GM18907 (cell line): ENCODE measurements around the gene ZNF292.
A peak's percentile ranks its signal among the peaks of the same experiment; 100 is the strongest.
"Not testable (repeated sequence)": the region's sequence is repeated elsewhere in the genome, so short reads cannot be mapped to it uniquely, and the experiment has no call there.

ENCODE experiments used
- ATAC-seq: cut with Tn5 transposase; IDR thresholded peaks from one replicate; pipeline ENCODE4 v1.9.1; 2021; ENCODE audit warnings: mild to moderate bottlenecking, moderate library complexity; ENCODE audit not compliant: unreplicated experiment

The ZNF292 gene

DNA sequence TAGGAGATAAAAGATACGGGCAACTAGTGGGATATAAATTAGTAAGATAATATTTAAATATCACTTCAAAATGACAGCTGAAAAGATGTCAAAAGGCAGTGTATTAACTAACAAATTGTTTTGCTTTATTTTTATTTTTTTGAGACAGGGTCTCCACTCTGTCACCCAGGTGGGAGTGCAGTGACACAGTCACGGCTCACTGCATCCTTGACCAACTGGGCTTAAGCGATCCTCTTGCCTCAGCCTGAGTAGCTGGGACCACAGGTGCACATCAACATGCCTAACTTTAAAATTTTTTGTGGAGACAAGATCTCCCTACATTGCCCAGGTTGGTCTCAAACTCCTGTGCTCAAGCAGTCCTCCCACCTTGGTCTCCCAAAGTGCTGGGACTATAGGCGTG, 5.9 kb downstream of the ZNF292 start:
- no peak for ATAC-seq

DNA sequence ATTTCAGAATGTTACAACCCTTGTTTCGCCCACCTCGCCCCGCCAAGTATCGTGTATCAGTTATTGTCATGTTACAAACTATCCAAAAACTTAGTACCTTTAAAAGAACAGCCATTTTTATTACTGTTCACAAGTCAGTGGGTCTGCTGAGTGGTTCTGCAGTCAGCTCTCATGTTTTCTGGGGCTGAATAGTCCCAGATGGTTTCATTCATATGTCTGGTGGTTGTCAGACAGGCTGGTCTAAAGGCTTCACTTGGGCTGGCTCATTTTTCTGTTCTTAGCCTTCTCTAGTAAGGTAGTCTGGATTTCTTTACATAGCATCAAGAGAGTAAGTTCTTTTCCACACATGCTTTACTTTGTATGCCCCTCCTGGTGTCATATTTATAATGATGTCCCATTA, 8.6 kb downstream of the ZNF292 start:
- ATAC-seq, result peak; percentile 42

DNA sequence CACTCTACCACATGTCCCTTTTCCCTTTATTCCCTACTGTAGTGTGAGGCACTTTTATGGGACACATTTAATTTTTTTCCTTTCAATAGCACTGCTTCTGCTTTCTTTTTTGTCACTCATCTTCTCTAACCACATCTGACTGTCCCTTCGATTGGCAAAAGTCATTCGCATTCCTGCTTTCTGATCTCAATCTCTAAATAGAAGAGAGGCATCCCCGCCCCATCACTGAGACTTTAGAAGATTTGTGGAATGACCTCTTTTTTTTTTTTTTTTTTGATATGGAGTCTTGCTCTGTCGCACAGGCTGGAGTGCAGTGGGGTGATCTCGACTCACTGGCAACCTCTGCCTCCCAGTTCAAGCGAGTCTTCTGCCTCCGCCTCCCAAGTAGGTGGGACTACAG, 9.1 kb downstream of the ZNF292 start:
- ATAC-seq, result no peak

DNA sequence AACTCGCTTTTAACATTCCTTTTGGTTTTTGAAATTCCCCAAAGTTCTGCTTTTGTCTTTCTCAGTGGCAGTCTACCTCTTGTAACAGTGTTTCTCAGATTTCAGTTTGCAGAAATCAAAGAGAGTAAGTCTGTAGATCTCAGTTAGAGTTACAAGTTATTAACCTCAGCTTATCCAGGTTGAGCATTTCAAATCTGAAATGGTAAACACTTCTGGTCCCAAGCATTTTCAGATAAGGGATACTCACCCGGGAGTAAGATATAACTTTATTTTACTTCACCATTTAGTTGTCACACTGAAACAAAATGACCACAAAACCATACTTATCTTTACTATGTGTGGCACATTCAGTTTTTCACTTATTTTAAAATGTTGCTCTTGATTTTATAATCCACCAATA, 9.8 kb downstream of the ZNF292 start:
- no peak for ATAC-seq

DNA sequence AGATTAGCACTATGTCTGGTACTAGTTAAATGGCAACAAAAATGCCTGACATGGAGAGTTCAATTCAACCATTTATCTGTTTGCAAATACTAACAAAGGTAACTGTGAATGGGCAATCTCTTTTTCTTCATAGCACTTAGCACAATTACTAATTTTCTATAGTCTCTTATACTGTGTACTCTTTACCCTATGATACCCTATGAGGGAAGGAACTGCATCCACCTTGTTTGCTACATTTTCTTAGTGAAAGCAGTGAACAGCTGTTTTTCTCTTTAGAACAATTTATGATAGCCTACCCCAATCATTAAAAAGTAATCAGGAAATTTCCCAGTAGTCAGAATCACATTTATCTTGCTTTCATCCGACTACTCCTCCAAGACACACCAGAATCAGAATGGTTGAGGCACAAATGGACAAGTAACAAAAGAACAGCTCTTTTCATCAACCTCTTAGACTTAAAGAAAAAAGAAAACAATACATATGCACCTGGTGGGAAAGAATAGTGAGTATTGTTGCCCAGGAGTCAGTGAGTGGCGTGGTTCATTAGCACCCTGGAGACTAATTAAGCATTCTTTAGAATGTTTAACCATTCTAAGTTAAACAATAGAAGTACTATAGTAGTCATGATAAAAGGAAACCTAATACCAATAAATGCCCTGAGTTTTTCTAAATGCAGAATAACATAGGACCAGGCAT, 16.7 kb downstream of the ZNF292 start:
- ATAC-seq, result no peak

DNA sequence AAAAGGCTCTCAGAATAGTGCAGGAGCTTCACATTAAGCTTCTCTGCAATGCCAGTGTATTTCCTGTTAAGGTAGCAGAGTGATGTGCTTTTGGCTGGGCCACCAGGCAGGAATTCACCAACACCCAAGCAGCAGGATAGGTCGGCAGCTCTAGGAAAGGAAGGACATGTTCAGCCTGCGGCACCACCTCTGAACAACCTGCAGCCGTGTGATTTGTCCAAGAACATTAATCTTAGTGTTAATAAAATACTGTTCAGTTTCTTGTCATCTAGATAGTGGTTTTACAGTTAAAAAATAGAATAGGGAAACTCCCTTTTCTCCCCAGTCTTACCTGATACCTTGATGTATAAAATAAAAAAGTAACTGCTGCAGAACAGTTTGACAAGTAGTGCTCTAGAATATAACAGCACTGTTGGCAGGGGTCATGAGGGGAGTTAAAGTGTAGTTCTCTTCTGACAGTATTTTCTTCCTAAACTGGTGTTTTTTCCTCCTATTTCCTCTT, 18.8 kb downstream of the ZNF292 start:
- peak; percentile 65 for ATAC-seq

DNA sequence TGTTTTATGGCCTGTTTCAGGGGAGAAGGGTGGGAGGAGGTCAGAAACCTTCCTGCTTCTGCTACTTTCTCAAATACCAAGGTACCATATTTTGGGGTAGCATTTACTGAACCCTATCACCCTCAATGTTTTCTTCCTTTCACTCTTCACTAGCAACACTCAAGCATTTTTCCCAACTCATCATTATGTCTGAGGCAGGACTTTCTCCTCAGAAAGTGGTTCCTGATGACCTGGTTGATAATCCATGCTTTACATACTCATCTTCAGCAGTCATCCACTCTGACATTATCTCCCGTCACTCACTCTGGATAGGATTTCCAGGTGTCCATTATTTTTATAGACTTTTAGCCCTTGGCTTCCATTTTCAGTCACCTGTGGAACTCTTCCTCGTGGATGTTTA, 21.1 kb downstream of the ZNF292 start:
- ATAC-seq, result no peak

DNA sequence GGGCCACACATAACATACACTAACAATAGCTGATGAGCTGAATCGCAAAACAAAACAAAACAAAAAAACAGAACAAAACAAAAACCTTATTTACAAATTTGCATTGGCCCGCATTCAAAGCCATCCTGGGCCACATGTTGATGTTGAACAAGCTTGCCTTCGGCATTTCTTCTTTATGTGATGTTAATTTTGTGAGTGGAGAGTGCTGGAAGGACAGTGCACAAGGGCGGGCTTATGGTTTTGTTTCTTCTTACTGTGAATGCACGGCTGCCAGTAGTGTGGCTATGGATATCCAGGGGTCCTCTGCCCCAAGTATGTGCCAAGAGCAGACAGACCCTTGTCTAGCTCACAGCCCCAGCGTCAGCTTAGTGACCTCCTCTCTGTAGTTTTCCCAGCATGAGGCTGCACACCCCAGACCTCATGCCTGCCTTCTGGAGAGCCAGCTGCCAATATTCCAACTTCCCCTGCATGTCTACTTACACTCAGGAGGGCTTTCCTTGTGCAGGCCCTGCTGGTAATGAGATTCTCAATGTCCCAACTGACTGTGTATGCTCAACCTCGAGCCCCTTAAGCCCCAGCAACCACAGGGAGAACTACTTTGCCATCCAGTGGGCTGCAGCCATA, 24.9 kb downstream of the ZNF292 start:
- ATAC-seq, result no peak

DNA sequence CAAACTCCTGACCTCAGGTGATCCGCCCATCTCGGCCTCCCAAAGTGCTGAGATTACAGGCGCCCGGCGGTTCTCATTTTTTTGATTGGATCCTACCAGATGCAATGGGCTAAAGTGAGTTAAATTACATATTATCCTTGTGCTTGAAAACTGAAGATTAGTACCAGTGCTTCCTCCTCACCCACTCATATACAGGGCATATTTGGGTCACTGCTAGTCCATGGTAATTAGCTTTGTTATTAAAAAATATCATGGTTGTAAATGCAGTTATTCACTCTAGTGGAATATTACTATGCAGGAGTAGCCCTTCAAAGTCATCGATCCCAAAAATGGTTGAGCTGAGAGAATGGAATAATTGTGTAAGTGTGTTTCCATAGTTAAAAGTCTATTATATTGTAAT, 26.5 kb downstream of the ZNF292 start:
- peak; percentile 19 for ATAC-seq

DNA sequence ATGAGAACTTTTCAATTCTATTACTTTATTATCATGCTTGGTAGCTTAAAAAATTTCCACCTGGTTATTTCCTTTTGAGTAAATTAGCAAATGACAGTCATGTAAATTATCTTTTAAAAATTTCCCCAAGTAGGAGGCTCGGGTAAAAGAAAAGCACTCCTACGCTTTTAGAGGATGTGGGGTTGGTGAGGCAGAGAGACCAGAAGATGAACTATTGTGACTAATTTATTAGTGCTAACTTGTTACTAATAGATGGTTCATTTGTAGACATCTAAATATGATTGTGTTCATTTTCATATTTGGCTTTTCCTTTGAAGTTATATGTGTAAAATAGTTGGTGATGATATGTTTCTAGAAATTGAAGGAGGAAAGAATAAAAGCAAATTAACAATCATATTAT, 27.0 kb downstream of the ZNF292 start:
- ATAC-seq, result peak; percentile 77

DNA sequence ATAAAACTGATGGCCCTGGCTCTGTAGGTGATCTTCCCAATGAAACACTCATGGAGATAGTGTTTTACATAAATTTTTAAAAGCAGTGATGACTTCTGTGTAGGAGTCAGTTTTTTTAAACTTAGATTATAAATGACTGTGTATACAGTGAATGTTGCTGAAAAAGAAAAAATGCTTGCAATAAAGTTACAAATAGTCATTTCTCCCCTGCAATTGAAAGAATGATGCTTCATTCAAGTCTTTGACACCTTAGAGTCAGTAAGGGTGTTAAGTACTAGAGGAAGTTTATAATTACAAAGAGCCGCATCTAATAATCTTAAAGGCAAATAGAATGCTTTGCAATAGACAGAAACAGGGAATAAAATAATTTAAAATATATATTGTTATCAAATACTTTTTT, 27.6 kb downstream of the ZNF292 start:
- no peak for ATAC-seq

DNA sequence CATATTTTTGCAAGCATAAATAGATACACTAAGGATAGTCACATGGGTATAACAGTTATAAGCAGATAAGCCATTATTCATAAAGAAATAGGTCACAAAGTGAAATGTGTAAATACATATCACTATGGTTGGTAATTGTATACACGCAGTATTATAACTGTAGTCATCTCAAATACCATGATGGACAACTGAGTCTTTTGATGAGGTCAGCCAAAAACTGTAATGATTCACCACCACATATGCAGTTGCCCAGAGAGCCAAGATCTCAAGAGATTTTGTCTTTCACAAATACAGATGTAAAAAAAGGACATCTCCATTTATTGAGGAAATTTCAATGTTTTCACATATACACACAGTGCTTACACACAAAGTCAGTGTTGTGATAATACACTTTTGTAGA, 28.3 kb downstream of the ZNF292 start:
- ATAC-seq, result no peak

DNA sequence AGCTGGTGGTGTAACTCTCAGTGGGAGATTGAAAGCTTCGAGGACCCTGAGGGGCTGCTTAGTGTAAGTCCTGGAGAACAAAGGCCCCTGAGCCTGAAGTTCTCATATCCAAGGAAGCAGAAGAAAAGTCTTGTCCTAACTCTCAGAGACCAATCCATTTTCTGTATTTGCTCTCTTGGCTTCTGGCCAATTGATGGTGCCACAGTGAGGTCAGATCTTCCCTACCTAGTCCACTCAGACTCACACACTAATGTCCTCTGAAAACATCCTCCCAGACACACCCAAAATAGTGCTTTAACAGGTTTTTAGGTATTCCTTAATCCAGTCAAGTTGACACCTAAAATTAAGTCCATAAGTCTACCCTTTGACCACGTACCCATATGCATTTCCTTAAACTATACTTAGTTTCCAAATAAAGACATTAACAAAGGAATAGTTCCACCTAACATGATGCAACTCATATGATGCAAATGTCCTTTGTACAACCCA, 29.4 kb downstream of the ZNF292 start:
- ATAC-seq, result no peak

DNA sequence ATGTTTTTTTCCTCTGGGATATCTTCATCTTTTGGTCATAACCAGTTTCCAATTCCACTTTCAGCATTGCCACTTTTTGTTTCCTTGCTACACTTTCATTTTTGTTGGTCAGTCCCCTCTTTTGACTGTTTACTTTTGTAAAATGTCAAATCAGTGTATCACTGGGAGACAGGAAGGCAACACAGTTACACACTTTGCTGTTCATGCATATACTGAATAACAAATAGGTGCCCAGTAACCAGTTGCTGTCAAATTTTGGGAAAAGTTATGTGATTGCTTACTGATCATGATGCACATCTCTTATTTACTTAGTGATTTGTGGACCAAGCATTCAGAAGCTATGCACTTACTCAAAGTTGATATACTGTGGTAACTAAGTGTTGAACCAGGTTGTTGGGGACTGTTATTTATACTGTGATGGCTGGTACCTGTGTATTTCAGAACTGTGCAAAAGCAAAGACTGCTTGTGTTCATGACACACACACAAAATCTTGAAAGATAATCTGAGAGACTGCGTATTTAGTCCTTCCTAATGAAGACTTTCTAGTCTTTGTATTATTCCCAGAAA, 41.0 kb downstream of the ZNF292 start:
- no peak for ATAC-seq

DNA sequence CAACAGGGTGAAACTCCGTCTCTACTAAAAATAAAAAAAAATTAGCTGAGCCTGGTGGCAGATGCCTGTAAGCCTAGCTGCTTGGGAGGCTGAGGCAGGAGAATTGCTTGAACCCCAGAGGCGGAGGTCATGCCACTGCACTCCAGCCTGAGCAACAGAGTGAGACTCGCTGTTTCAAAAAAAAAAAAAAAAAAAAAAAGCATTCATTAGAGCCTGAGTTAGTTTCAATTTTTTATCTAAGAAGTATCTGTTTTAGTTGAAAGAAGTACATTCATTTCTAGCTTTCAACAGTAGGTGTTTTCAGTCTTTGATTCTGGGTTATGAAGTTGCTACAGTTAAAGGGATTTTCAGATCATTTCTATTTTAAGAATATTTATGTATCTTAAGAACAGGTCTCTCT, 42.2 kb downstream of the ZNF292 start:
- peak; percentile 70 for ATAC-seq

DNA sequence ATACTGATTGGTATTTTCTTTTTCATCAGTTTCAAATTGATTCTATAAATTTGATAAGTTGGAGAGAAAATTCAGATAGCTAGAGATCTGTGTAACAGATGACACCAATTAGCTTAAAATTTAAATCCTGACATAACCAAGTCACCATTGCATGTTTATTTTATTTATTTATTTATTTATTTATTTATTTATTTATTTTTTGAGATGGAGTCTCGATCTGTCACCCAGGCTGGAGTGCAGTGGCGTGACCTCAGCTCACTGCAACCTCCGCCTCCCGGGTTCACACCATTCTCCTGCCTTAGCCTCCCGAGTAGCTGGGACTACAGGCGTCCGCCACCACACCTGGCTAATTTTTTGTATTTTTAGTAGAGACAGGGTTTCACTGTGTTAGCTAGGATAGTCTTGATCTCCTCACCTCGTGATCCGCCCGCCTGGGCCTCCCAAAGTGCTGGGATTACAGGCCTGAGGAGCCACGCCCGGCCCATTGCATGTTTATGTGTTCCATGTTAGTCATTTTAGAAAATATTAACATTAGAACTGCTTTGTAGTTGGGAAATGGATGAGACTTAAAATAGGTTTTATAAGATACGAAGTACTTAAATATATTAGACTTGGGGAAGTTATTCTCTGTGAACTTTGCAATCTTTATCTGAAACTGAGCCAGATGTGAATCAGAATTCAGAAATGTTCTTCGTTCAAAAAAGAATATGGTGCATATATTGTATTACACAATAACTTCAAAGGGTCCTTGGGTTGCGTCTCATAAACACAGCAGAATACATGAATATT, 42.9 kb downstream of the ZNF292 start:
- not testable (repeated sequence) for ATAC-seq

DNA sequence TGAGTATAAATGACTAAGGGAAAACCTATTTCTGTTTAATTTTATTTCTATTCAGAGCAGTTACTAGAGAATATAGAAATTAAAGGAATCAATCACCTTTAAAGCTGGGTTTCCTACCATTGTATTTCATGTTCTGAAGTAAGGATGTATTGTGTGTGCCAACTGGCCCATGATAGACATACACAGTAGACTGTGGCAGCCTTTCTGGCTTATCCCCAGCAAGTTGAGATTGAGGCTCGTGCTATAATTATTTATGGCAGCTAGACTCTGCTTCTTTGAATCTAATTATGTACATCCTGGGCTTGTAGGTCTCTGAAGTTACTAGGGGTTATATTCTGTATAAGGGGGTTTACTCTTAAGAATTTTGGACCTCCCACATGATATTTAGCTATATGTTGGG, 44.4 kb downstream of the ZNF292 start:
- no peak for ATAC-seq

DNA sequence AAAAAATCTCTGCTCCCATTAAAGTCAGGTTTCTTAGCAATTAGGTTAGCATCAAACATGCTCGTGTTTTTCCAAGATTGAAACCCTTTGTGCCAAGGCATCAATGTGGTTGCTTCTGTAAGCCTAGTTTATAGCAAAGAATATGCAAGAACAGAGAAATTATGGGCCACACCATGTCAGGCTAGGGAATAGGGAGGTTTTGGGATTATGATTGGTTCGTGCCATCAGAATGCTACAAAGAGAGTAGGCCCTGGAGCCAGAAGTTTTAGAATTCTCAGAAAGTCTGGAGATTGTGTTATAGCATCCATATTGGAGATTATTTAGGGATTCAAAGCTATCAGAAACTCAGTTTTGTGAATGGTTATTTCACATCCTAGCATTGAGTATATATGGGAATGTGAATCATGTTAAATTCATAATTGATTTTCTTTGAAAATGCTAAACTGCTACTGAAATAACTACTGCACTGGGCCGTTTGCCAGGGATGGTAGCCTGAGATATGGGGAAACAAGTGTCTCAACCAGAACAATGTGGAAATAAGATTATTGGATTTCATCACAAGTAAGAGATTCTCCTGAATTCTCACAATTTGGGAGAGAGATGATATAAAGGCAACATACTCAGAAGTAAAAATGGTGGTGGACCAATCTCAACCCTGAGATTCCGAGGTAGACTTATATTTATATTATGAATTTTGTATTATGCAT, 45.3 kb downstream of the ZNF292 start:
- no peak for ATAC-seq

DNA sequence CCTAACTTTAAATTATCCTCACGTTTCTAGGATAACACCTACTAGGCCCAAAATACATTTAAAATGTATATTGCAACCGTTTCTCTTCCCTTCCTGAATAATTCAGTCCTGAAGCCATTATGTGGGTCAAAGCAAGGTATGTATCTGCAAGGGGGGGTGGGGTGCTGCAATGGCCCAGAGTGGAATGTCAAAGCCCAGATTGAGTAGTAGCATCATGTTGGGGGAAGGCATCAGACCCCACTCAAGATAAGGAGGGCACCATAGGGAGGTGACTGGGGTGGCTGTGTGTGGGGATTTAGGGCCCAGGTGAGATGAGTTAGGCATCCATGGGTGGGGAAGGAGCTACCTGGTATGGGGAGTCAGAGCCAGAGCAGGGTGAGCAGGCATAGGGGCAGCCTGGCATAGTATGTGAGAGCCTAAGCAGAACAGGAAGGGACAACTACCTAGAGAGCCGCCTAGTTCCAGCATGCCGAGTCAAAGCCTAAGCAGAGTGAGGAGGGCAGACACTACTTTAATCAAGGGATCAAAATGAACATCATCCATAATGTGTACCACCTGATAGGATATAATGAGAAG, 48.2 kb downstream of the ZNF292 start:
- ATAC-seq, result no peak

DNA sequence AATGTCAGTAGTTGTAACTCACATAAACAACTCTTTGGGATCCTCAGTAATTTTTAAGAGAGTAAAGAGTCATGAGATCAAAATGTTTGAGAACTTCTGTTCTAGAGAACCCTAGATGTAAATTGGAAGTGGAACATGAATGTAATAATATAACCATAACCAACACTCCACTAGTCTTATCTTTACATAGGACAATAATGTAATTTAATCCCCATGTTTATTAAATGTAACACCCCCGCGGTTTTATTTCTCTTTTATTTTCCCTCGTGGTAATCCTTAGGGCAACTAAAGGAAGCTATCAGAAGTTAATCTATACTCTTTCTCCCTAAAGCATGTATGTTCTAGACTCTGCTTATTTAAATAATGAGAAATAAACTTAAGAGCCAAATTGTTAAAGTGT, 54.4 kb downstream of the ZNF292 start:
- ATAC-seq, result no peak
